D341Med (cell line): ENCODE measurements around the gene SNX9.

Source experiments
- DNase-seq: peaks from one replicate; pipeline ENCODE4 v3.0.0; 2012; ENCODE audit warnings: low spot score

SNX9 gene

GRCh38 chr6:157981132-157981394 is 158.0 kb downstream of the SNX9 start:
- no peak for DNase-seq

GRCh38 chr6:157981395-157982101 is 158.5 kb downstream of the SNX9 start, which contains the start of gene SYNJ2:
SYNJ2 (plus strand) TSS chr6:157981863; CDS start chr6:157981962, 99 bp downstream.
- DNase-seq, result peak; percentile 86

- DNase-seq, result peak; percentile 67
Measured at GRCh38 chr6:157982102-157982562, 159.1 kb downstream of the SNX9 start.

- DNase-seq, result no peak
Measured at GRCh38 chr6:157982563-157983405, 159.7 kb downstream of the SNX9 start.

GRCh38 chr6:157983406-157984119 is 160.5 kb downstream of the SNX9 start:
- no peak for DNase-seq

GRCh38 chr6:157984128-157984527 is 161.1 kb downstream of the SNX9 start:
- DNase-seq, result no peak

- no peak for DNase-seq
Measured at GRCh38 chr6:157984686-157985225, 161.7 kb downstream of the SNX9 start.

- no peak for DNase-seq
Measured at GRCh38 chr6:157985378-157986155, 162.5 kb downstream of the SNX9 start.

- DNase-seq, result no peak
Measured at GRCh38 chr6:157987788-157988699, 165.0 kb downstream of the SNX9 start.

GRCh38 chr6:157988700-157989063 is 165.6 kb downstream of the SNX9 start:
- no peak for DNase-seq

- peak; percentile 51 for DNase-seq
Measured at GRCh38 chr6:157989541-157990289, 166.7 kb downstream of the SNX9 start.

- no peak for DNase-seq
Measured at GRCh38 chr6:157990321-157991066, 167.4 kb downstream of the SNX9 start.

GRCh38 chr6:157991067-157991432 is 168.0 kb downstream of the SNX9 start:
- DNase-seq, result no peak

GRCh38 chr6:157993076-157993475 is 170.0 kb downstream of the SNX9 start:
- DNase-seq, result no peak

- DNase-seq, result no peak
Measured at GRCh38 chr6:157994125-157994795, 171.2 kb downstream of the SNX9 start.
